T-helper 1 cell treated with Interleukin-12 subunit alpha and Interleukin-12 subunit beta and Interleukin-4 antibody, amounts not matched to agents 30 μg/mL and 1 μg/mL, for 36 hours (primary cell): ENCODE results near the gene RELT.

ENCODE experiments used
- H3K27ac Mint-ChIP-seq: one replicate; pipeline ENCODE4 v1.8.0; 2021; ENCODE audit warnings: mild to moderate bottlenecking, mixed read lengths
- H3K27me3 Mint-ChIP-seq: one replicate; pipeline ENCODE4 v1.8.0; 2021; ENCODE audit warnings: low read depth, mixed read lengths
- H3K36me3 Mint-ChIP-seq: one replicate; pipeline ENCODE4 v1.8.0; 2021; ENCODE audit warnings: low read depth, mixed read lengths
- H3K4me1 Mint-ChIP-seq: one replicate; pipeline ENCODE4 v1.8.0; 2021; ENCODE audit warnings: low read depth, mixed read lengths
- H3K4me3 Mint-ChIP-seq: one replicate; pipeline ENCODE4 v1.8.0; 2021; ENCODE audit warnings: mild to moderate bottlenecking, moderate library complexity, mixed read lengths
- H3K9me3 Mint-ChIP-seq: one replicate; pipeline ENCODE4 v1.8.0; 2021; ENCODE audit warnings: mixed read lengths

Gene RELT

GRCh38 chr11:73343076-73343873, 32.9 kb upstream of the RELT start:
- H3K4me1 Mint-ChIP-seq: no peaks in the 10 kb centered on the region
- H3K36me3 Mint-ChIP-seq: no peaks in the 10 kb centered on the region
- H3K9me3 Mint-ChIP-seq: no peaks in the 10 kb centered on the region
- no peak overlapping the region for H3K27ac Mint-ChIP-seq
- peaks cover 4% of the 10 kb centered on the region for H3K27me3 Mint-ChIP-seq
- H3K4me3 Mint-ChIP-seq: no peak overlapping the region

- no peak overlapping the region for H3K27ac Mint-ChIP-seq
- H3K4me1 Mint-ChIP-seq: no peaks in the 10 kb centered on the region
These were observed 32.0 kb upstream of the RELT start for GRCh38 chr11:73344191-73344607.

GRCh38 chr11:73345481-73346160, 30.6 kb upstream of the RELT start:
- Mint-ChIP-seq H3K27ac (no peak overlapping the region), H3K4me3 (no peak overlapping the region), H3K9me3 (no peaks in the 10 kb centered on the region), H3K36me3 (no peaks in the 10 kb centered on the region), H3K27me3 (peaks cover 4% of the 10 kb centered on the region), H3K4me1 (peaks cover 4% of the 10 kb centered on the region)

More at GRCh38 chr11:73344191-73344607, 32.0 kb upstream of the RELT start:
- Mint-ChIP-seq H3K27me3 (peaks cover 4% of the 10 kb centered on the region), H3K9me3 (no peaks in the 10 kb centered on the region), H3K36me3 (no peaks in the 10 kb centered on the region), H3K4me3 (no peak overlapping the region)

- Mint-ChIP-seq H3K27ac (no peak overlapping the region), H3K36me3 (no peaks in the 10 kb centered on the region), H3K9me3 (no peaks in the 10 kb centered on the region), H3K4me3 (no peak overlapping the region), H3K4me1 (peaks cover 4% of the 10 kb centered on the region), H3K27me3 (peaks cover 3% of the 10 kb centered on the region)
These were observed 29.8 kb upstream of the RELT start for GRCh38 chr11:73346186-73346935.

GRCh38 chr11:73347067-73347466, 29.1 kb upstream of the RELT start:
- Mint-ChIP-seq H3K36me3 (no peaks in the 10 kb centered on the region), H3K4me1 (peaks cover 4% of the 10 kb centered on the region), H3K27me3 (no peaks in the 10 kb centered on the region), H3K27ac (no peak overlapping the region), H3K4me3 (no peak overlapping the region), H3K9me3 (no peaks in the 10 kb centered on the region)

- H3K27me3 Mint-ChIP-seq: peaks cover 4% of the 10 kb centered on the region
- H3K27ac Mint-ChIP-seq: no peak overlapping the region
These were observed 27.4 kb upstream of the RELT start for GRCh38 chr11:73348838-73349237.

GRCh38 chr11:73349633-73350032, 26.6 kb upstream of the RELT start:
- Mint-ChIP-seq H3K4me3 (no peak overlapping the region), H3K4me1 (peaks cover 10% of the 10 kb centered on the region), H3K36me3 (no peaks in the 10 kb centered on the region), H3K27ac (no peak overlapping the region), H3K27me3 (peaks cover 4% of the 10 kb centered on the region), H3K9me3 (no peaks in the 10 kb centered on the region)

More at GRCh38 chr11:73348838-73349237, 27.4 kb upstream of the RELT start:
- Mint-ChIP-seq H3K4me1 (peaks cover 10% of the 10 kb centered on the region), H3K4me3 (no peak overlapping the region), H3K9me3 (no peaks in the 10 kb centered on the region), H3K36me3 (no peaks in the 10 kb centered on the region)

GRCh38 chr11:73350908-73351636, 25.1 kb upstream of the RELT start:
- peaks cover 4% of the 10 kb centered on the region for H3K27me3 Mint-ChIP-seq
- H3K9me3 Mint-ChIP-seq: no peaks in the 10 kb centered on the region
- H3K4me3 Mint-ChIP-seq: no peak overlapping the region
- H3K36me3 Mint-ChIP-seq: no peaks in the 10 kb centered on the region
- H3K4me1 Mint-ChIP-seq: peaks cover 10% of the 10 kb centered on the region
- H3K27ac Mint-ChIP-seq: no peak overlapping the region

- H3K27me3 Mint-ChIP-seq: peaks cover 4% of the 10 kb centered on the region
- H3K9me3 Mint-ChIP-seq: no peaks in the 10 kb centered on the region
- no peak overlapping the region for H3K4me3 Mint-ChIP-seq
- peaks cover 10% of the 10 kb centered on the region for H3K4me1 Mint-ChIP-seq
- H3K27ac Mint-ChIP-seq: no peak overlapping the region
- H3K36me3 Mint-ChIP-seq: no peaks in the 10 kb centered on the region
These were observed 22.8 kb upstream of the RELT start for GRCh38 chr11:73353422-73353821.

GRCh38 chr11:73355109-73355508, 21.1 kb upstream of the RELT start:
- Mint-ChIP-seq H3K27me3 (peaks cover 4% of the 10 kb centered on the region), H3K36me3 (no peaks in the 10 kb centered on the region), H3K4me1 (peaks cover 9% of the 10 kb centered on the region), H3K4me3 (no peak overlapping the region), H3K27ac (no peak overlapping the region), H3K9me3 (no peaks in the 10 kb centered on the region)

GRCh38 chr11:73356979-73357860, 19.0 kb upstream of the RELT start:
- Mint-ChIP-seq H3K4me1 (peaks cover 6% of the 10 kb centered on the region), H3K4me3 (no peak overlapping the region), H3K9me3 (no peaks in the 10 kb centered on the region), H3K27me3 (peaks cover 4% of the 10 kb centered on the region), H3K36me3 (no peaks in the 10 kb centered on the region), H3K27ac (no peak overlapping the region)

GRCh38 chr11:73358071-73358470, 18.1 kb upstream of the RELT start:
- peaks cover 5% of the 10 kb centered on the region for H3K4me1 Mint-ChIP-seq
- H3K9me3 Mint-ChIP-seq: no peaks in the 10 kb centered on the region
- H3K36me3 Mint-ChIP-seq: no peaks in the 10 kb centered on the region
- no peak overlapping the region for H3K27ac Mint-ChIP-seq
- H3K4me3 Mint-ChIP-seq: no peak overlapping the region
- H3K27me3 Mint-ChIP-seq: peaks cover 2% of the 10 kb centered on the region

- no peak overlapping the region for H3K27ac Mint-ChIP-seq
- no peaks in the 10 kb centered on the region for H3K36me3 Mint-ChIP-seq
- no peak overlapping the region for H3K4me3 Mint-ChIP-seq
- no peaks in the 10 kb centered on the region for H3K4me1 Mint-ChIP-seq
- H3K27me3 Mint-ChIP-seq: no peaks in the 10 kb centered on the region
- no peaks in the 10 kb centered on the region for H3K9me3 Mint-ChIP-seq
These were observed 16.9 kb upstream of the RELT start for GRCh38 chr11:73359341-73359740.
